Activated CD4-positive, alpha-beta T cell treated with anti-CD3 and anti-CD28 coated beads, Interleukin-2, Interleukin-6, amounts not matched to agents 100 ng/mL and 50 ng/mL, durations not matched to agents 16 hours and 8 hours (primary cell): ENCODE measurements around the gene HLTF.
"Not testable (repeated sequence)": the region's sequence is repeated elsewhere in the genome, so short reads cannot be mapped to it uniquely, and the experiment has no call there.

Experiments
- DNase-seq: peaks from one replicate; pipeline ENCODE4 v3.0.0-alpha.2; 2020

HLTF gene

GRCh38 chr3:149086232-149086988, at the start of gene HLTF:
HLTF (minus strand) TSS chr3:149086533; CDS start chr3:149086336, 197 bp downstream.
- peak; percentile 96 for DNase-seq

DNA sequence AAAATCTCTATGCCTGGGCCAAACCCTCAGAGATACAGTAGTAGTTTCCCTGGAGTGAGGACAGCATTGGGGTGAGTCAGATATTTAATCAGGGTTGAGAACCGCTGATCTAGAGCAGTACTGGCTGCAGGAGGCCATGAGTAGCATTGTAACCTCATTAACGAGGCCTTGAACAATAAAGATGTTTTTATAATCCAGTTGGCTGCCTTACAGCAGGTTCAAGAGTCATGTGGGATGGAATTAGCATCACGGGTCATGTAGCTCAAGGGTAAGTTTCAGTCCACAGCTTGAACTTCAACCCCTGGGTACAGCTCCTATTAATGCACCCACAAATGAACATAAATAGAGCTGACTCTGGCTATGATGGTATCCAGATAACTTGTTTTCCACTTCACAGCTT, 48.2 kb upstream of the HLTF start:
- DNase-seq, result no peak

GRCh38 chr3:149131589-149131988, 45.3 kb upstream of the HLTF start:
- peak; percentile 40 for DNase-seq

GRCh38 chr3:149129326-149130205, 43.2 kb upstream of the HLTF start, which contains the start of gene HPS3:
HPS3 (plus strand) TSS chr3:149129638; CDS start chr3:149129724, 86 bp downstream.
- peak; percentile 89 for DNase-seq

DNA sequence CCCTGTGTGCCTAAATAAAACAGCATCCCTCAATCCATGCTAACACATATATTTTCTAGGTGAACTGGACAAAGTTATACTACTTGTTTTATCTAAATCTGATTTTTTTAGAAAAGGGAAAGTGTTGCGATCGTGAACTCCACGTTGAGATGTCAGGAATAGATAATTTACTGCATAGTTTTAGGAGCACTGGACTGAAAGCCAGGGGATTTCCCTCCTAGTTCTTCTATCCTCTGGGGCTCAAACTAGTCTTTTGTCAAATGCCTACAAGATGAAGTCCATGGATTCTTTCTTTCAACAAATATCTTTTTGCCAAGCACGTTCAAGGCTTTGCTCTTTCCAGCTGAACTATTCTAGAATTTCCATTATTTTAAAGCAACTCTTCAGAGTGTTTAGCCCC, 42.5 kb upstream of the HLTF start:
- DNase-seq, result no peak

DNA sequence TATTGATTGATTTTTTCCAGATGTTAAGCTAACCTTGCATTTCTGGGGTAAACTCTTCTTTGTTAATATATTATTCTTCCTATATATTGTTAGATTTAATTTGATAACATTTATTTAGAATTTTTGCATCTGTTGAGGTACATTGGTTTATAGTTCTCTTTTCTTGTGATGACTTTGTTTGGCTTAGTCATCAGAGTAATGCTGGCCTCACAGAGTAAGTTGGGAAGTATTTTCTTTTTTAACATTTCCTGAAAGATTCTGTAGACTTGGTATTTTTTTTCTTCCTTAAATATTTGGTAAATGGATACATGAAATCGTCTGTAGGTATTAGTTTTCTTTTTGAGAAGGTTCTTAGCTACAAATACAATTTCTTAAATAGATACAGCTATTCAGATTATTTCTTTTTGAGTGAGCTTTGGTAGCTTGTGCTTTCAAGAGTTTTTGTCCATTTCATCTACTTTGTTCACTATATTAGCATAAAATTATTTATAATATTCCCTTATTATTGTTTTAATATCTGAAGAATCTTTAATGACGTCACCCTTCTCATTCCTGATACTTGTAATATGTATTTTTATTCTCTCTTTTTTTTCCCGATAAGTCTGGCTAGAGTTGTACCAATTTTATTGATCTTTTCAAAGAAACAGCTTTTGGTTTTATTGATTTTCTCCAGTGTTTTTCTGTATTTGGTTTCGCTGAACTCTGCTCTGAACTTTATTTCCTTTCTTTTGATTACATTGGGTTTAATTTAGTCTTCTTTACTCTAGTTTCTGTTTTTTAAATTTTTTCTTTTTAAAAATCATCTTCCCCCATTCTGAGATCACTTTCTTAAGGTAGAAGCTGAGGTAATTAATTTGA, 36.6 kb upstream of the HLTF start:
- DNase-seq, result no peak

- DNase-seq, result peak; percentile 67
Measured at GRCh38 chr3:149120051-149120972, 34.0 kb upstream of the HLTF start.

- DNase-seq, result no peak
Measured at GRCh38 chr3:149119466-149119865, 33.1 kb upstream of the HLTF start.

GRCh38 chr3:149118724-149119123, 32.4 kb upstream of the HLTF start:
- no peak for DNase-seq

DNA sequence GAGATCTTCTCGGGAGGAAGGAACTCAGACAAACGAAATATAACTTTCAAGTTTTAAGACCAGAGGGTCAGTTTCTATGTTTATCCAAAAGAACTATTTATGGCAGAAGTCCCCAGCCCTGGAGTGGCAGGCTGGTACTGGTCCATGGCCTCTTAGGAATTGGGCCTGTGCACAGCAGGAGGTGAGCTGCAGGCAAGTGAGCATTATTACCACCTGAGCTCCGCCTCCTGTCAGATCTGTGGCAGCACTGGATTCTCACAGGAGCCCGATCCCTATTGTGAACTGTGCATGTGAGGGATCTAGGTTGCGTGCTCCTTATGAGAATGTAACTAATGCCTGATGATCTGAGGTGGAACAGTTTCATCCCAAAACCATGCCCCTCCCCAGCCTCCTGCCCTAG, 28.8 kb upstream of the HLTF start:
- DNase-seq, result no peak

GRCh38 chr3:149114458-149114857, 28.1 kb upstream of the HLTF start:
- no peak for DNase-seq

DNA sequence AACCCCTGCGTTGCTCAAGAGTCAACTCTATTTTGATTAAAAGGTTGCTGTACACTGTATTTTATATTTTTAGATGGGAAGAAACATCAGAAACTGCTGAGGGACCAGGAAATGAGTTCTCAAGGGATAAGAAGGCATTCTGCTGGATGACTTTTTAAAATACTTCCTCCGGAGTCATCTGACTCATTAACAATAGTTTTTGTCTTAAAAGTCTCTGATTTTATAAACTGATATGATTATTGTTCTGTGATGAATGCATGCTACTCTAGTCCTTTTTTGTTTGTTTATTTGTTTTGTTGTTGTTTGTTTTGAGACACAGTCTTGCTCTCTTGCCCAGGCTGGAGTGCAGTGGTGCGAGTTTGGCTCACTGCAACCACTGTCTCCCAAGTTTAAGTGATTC, 18.2 kb upstream of the HLTF start:
- no peak for DNase-seq

- DNase-seq, result no peak
Measured at GRCh38 chr3:149101641-149102040, 15.3 kb upstream of the HLTF start.

GRCh38 chr3:149101154-149101553, 14.8 kb upstream of the HLTF start:
- DNase-seq, result no peak

DNA sequence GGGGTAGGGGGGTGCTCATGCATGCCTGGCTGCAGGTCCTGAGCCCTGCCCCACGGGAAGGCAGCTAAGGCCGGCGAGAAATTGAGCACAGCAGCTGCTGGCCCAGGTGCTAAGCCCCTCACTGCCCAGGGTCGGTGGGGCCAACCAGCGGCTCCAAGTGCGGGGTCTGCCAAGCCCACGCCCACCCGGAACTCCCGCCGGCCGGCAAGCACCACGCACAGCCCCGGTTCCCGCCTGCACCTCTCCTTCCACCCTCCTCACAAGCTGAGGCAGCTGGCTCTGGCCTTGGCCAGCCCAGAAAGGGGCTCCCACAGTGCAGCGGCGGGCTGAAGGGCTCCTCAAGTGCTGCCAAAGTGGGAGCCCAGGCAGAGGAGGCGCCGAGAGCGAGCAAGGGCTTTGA, 11.7 kb upstream of the HLTF start:
- DNase-seq, result not testable (repeated sequence)

DNA sequence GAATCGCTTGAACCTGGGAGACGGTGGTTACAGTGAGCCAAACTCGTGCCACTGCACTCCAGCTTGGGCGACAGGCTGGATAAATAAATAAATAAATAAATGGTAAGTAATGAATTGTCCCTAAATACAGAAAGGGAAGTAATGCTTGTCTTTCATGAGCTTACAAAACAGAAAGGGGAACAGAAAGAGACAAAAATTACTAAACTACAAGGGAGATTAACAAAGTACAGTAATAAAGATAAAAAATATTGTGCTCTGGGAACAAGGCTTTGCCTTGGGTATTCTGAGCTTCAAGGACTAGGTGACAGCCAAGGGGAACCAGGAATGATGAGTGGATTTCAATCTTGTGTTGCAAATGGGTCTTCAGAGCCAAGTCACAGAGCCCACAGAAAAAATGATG, 9.2 kb upstream of the HLTF start:
- no peak for DNase-seq

- no peak for DNase-seq
Measured at GRCh38 chr3:149091983-149092382, 5.7 kb upstream of the HLTF start.

- peak; percentile 1 for DNase-seq
Measured at GRCh38 chr3:149090907-149091306, 4.6 kb upstream of the HLTF start.

- DNase-seq, result no peak
Measured at GRCh38 chr3:149090461-149090860, 4.1 kb upstream of the HLTF start.

GRCh38 chr3:149089395-149089794, 3.1 kb upstream of the HLTF start:
- DNase-seq, result no peak

DNA sequence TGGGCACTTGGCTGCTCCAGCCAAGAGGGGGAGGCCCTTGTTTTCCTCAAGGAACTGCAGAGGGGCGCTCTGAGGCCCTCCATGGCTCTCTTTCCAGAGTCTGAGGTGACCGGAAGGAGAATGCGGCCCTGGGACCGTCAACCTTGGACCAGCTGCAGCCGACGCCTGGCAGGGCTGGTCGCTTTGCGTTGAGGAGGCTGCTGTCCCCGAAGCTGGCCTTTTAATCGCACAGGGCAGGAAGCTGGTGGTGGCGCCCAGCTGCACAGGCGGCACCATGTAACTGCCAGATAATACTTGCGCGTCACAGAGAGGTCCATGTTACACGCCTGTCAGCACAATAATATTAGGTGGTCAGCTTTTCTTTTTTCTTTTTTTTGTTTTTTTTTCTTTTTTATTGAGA, 875 bp upstream of the HLTF start:
- DNase-seq, result no peak

DNA sequence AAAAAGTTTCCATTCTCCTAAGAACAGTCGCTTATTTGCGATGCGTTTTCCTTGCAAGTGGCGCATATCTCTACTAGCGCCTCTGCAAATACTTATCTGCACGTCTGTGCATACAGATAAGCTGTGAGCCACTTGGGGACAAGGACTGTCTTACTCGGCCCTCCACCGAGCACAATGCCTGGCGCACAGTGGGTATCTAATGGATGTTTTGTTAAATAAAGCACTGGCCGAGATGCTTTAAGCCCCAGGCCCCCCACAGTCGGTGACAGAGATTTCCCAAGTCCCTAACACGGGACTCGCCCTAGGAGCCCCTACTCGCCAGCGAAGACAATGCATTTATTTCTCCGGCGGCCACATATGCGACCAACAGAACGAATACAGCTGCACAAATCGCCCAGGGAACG, 503 bp downstream of the HLTF start:
- peak; percentile 30 for DNase-seq
